ENCODE data around the gene WFDC2.

DNA sequence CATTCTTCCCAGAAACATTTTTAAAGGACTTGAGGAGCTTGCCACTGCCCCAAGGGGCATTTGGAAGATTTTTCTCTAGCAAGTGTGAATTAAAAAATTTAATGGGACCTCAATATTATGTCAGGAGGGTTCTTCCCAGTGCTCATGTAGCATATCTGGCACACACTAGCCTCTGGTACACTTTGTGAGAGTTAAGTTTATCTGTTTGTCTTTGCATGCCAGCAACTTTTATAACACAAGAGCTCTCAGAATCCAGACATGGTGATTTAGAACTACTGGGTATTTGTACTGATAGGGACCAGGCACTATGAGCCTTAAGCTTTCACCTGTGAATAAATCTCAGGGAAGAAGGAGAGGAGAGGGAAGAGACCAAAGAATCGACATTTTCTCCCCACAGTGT is 33.0 kb downstream of the WFDC2 start:
- TF ChIP-seq, protein P1, sequence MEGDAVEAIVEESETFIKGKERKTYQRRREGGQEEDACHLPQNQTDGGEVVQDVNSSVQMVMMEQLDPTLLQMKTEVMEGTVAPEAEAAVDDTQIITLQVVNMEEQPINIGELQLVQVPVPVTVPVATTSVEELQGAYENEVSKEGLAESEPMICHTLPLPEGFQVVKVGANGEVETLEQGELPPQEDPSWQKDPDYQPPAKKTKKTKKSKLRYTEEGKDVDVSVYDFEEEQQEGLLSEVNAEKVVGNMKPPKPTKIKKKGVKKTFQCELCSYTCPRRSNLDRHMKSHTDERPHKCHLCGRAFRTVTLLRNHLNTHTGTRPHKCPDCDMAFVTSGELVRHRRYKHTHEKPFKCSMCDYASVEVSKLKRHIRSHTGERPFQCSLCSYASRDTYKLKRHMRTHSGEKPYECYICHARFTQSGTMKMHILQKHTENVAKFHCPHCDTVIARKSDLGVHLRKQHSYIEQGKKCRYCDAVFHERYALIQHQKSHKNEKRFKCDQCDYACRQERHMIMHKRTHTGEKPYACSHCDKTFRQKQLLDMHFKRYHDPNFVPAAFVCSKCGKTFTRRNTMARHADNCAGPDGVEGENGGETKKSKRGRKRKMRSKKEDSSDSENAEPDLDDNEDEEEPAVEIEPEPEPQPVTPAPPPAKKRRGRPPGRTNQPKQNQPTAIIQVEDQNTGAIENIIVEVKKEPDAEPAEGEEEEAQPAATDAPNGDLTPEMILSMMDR (conservative IDR thresholded peaks at IDR 0.05): no peak
- TF ChIP-seq ZFX (IDR thresholded peaks at IDR 0.05): no peak
